ENCODE data around the gene EVC2. TPM values are rescaled to one million over a fixed set of nuclear protein-coding genes. Genes with fewer than 3 reads are reported as not detected.

Gene EVC2
- polyA plus RNA-seq, 3 donors: 0.04 to 0.12 (median 0.08) TPM

DNA sequence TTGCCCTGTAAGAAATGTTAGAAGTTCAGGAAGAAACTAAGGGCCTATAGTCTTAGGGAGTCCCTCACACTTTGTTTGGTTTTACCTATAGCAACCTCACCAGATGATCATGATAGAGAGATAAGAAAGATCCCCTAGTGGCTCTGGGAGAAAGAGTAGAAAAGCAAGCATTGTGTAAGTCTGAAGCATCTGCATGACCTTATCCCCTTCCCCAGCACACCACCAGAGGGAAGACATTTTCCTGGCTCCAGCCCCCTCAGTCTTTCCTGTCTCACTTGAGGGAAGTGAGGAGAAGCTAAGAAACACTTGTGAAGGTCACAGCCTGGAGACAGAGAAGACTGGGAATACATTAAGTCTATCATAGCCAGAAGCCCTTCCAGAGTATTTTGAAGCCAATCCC, 154.0 kb downstream of the EVC2 start:
- peaks cover 2 to 33% (median 20%) of the 10 kb centered on the region in 7 donors for H3K9me3 Mint-ChIP-seq
- Histone ChIP-seq H3K36me3 (replicated peaks in 1 of 2; ENCODE audit: control insufficient read depth in 1 of 2, insufficient read depth in 2 of 2, low read length in 2 of 2) (no peaks in the 10 kb centered on the region), H3K4me2 (replicated peaks; ENCODE audit: extremely low read depth, low read length, poor library complexity, severe bottlenecking) (no peak overlapping the region), H3K9me3 (replicated peaks in 1 of 2; ENCODE audit: control insufficient read depth in 1 of 2, insufficient read depth in 1 of 2, low read length in 2 of 2) (peaks cover 8 to 12% of the 10 kb centered on the region in 2 donors), H3K27ac (ENCODE audit: low read depth in 1 of 2, low read length in 2 of 2) (peak overlapping the region in 1 of 2 donors; percentile 4), H3K9ac (ENCODE audit: insufficient read depth, low read length, poor library complexity, severe bottlenecking) (no peak overlapping the region), H4K20me1 (ENCODE audit: insufficient read depth, low read length) (no peaks in the 10 kb centered on the region), H3K27me3 (ENCODE audit: control insufficient read depth in 2 of 2, insufficient read depth in 2 of 2, low read length in 2 of 2) (no peaks in the 10 kb centered on the region), H3K79me2 (ENCODE audit: insufficient read depth, low read length) (no peaks in the 10 kb centered on the region), H3K4me3 (replicated peaks in 1 of 3; ENCODE audit: low read depth in 2 of 3, low read length in 3 of 3) (no peak overlapping the region), H3K4me1 (ENCODE audit: control insufficient read depth in 1 of 2, insufficient read depth in 2 of 2, low read length in 2 of 2) (peaks cover 7 to 10% of the 10 kb centered on the region in 2 donors), H2AFZ (ENCODE audit: insufficient read depth, low read depth, low read length, poor library complexity, severe bottlenecking) (no peak overlapping the region)
- peaks cover 12% of the 10 kb centered on the region for H3K4me1 Mint-ChIP-seq
- peak in 1 of 3 donors; percentile 17 for DNase-seq
- no peak overlapping the region for H3K4me3 Mint-ChIP-seq
- peak overlapping the region in 1 of 7 donors; percentile 2 for H3K27ac Mint-ChIP-seq
- peaks cover 0 to 3% (median 0%) of the 10 kb centered on the region in 3 donors for H3K27me3 Mint-ChIP-seq (ENCODE audit: low read depth in 3 of 3)
- intact Hi-C loops (cut with micrococcal nuclease): no loop called here
- TF ChIP-seq, protein P1, sequence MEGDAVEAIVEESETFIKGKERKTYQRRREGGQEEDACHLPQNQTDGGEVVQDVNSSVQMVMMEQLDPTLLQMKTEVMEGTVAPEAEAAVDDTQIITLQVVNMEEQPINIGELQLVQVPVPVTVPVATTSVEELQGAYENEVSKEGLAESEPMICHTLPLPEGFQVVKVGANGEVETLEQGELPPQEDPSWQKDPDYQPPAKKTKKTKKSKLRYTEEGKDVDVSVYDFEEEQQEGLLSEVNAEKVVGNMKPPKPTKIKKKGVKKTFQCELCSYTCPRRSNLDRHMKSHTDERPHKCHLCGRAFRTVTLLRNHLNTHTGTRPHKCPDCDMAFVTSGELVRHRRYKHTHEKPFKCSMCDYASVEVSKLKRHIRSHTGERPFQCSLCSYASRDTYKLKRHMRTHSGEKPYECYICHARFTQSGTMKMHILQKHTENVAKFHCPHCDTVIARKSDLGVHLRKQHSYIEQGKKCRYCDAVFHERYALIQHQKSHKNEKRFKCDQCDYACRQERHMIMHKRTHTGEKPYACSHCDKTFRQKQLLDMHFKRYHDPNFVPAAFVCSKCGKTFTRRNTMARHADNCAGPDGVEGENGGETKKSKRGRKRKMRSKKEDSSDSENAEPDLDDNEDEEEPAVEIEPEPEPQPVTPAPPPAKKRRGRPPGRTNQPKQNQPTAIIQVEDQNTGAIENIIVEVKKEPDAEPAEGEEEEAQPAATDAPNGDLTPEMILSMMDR (IDR thresholded peaks at IDR 0.05): no peak
- H3K36me3 Mint-ChIP-seq: no peaks in the 10 kb centered on the region

DNA sequence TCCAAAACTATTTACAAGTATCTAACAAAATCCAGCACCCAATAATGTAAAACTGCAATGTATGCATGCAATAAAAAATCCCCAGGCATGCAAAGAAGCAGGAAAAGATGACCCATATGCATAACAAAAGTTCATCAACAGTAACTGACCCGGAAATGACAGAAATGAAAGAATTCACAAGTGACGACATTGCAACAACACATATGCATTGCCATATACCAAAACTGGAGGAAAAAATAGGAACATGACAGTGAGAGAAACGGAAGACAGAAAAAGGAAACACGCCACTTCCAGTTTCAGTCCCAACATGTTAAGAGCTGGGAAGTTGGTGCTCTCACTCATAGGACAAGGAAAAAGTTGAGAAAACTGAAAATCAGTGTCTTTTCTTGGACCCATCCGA, 154.6 kb downstream of the EVC2 start:
- TF ChIP-seq, protein P1 (IDR thresholded peaks at IDR 0.05): no peak
- Histone ChIP-seq H3K9me3 (replicated peaks in 1 of 2; ENCODE audit: control insufficient read depth in 1 of 2, insufficient read depth in 1 of 2, low read length in 2 of 2) (peaks cover 8 to 14% of the 10 kb centered on the region in 2 donors), H3K36me3 (replicated peaks in 1 of 2; ENCODE audit: control insufficient read depth in 1 of 2, insufficient read depth in 2 of 2, low read length in 2 of 2) (no peaks in the 10 kb centered on the region), H4K20me1 (ENCODE audit: insufficient read depth, low read length) (no peaks in the 10 kb centered on the region), H3K4me1 (ENCODE audit: control insufficient read depth in 1 of 2, insufficient read depth in 2 of 2, low read length in 2 of 2) (peaks cover 7 to 10% of the 10 kb centered on the region in 2 donors), H3K27me3 (ENCODE audit: control insufficient read depth in 2 of 2, insufficient read depth in 2 of 2, low read length in 2 of 2) (no peaks in the 10 kb centered on the region), H3K4me3 (replicated peaks in 1 of 3; ENCODE audit: low read depth in 2 of 3, low read length in 3 of 3) (no peak overlapping the region), H3K79me2 (ENCODE audit: insufficient read depth, low read length) (no peaks in the 10 kb centered on the region), H2AFZ (ENCODE audit: insufficient read depth, low read depth, low read length, poor library complexity, severe bottlenecking) (no peak overlapping the region), H3K4me2 (replicated peaks; ENCODE audit: extremely low read depth, low read length, poor library complexity, severe bottlenecking) (no peak overlapping the region), H3K9ac (ENCODE audit: insufficient read depth, low read length, poor library complexity, severe bottlenecking) (no peak overlapping the region), H3K27ac (ENCODE audit: low read depth in 1 of 2, low read length in 2 of 2) (peak overlapping the region in 1 of 2 donors; percentile 37)
- Mint-ChIP-seq H3K4me3 (peak overlapping the region in 1 of 2 donors; percentile 22), H3K27ac (peak overlapping the region in 4 of 7 donors; percentile 5 to 70 (median 19)), H3K36me3 (no peaks in the 10 kb centered on the region), H3K27me3 (ENCODE audit: low read depth in 3 of 3) (peaks cover 0 to 3% (median 0%) of the 10 kb centered on the region in 3 donors), H3K4me1 (peaks cover 12% of the 10 kb centered on the region), H3K9me3 (peaks cover 2 to 35% (median 22%) of the 10 kb centered on the region in 7 donors)
- intact Hi-C loops (cut with micrococcal nuclease): no loop called here
- DNase-seq: peak; percentile 20 to 77 (median 33)
- no CpG with 5 or more reads among the region's 5 CpGs for WGBS (ENCODE audit: insufficient coverage)
